ENCODE results near the gene XAB2.

Gene XAB2

DNA sequence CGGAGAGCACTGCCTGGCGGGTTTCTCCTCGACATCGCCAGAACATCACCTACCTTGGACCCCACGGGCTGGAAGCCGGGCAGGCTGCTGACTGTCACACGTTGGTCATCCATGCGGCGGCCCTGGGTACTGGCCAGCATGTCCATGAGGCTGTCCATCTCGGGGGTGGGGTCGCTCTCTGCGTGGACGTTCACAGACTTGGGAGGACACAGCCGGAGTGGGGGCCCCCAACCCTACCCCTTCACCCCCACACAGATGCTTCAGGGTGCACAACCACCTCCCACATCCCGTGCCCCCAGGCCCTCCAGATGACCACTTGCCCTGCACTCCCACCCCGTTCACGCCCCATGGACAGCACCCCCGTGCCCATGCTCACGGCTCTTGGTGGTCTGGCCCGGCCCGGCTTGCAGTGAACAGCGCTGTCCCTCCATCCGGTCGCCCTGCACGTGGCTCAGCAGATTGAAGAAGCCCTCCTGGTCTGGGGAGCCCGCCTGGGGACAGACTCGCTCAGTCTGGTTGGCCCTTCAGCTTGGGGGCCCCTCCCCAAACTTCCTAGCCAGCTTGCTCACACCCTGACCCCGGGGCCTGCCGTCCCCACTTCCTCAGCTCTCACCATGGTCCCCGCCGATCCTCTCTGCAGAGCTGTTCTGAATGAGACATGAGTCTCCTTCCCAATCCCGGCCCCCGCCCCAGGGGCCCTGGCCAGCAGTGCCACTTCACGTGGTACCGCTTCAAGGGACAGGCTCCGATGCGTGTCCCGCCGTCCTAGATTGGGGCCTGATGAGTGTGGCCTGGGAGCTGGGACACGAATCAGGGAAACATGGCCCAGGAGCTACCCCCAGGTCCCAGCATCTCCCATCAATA, 3.2 kb upstream of the XAB2 start:
- no peak for DNase-seq (ENCODE audit: low read depth)

DNA sequence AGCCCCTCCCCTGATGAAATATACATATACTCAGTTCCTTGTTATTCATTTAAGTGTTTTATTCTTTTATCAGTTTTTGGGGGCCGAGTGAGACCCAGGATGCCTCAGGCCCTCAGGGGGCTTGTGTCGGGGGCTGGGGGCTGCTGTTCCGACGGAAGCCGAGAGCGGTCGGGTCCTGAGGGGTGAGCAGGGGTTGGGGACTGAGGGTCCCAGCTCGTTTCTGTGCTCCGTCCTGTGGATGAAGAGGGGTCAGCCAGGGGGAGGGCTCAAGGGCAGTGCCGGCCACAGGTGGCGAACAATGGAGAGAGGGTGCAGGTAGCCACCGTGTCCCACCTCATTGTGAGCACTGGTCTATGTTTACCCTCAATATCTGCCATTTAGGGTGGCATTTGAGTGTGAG, 2.2 kb upstream of the XAB2 start:
- no peak for DNase-seq (ENCODE audit: low read depth)

DNA sequence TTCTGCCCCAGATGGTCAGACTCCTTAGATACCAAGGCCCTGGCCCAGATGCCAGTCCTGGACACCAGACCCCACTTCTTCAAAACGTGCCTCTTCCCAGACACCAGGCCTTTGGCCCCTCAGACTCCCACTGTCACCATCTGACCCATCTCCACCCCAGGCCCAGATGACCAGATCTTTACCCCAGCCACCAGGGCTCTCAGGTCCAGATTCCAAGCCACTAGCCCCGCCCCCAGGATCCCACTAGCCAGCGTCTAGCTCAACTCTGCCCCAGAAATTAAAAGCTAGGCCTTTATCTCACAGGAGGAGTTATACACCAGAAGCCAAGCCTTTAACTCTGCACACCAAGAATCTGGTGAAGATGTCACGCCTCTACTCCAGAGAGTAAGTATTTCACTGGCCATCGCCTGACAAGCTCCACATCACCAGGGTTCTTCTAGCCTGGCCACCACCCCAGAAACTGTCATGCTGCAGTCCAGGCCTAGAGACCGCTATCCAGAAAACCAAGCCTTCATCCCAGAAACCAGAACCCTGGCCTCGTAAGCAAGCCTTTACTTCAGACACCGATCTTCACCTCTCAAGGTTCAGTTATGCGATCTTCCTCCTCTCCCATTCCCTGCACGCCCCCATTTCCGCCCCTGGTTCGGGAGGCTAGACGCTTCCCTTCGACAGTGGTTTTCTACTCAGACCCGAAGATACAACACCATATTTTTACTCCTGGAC, 595 bp downstream of the XAB2 start:
- DNase-seq (ENCODE audit: low read depth), result no peak

- DNase-seq (ENCODE audit: low read depth), result no peak
Observed at GRCh38 chr19:7627166-7627565, 2.2 kb downstream of the XAB2 start.

DNA sequence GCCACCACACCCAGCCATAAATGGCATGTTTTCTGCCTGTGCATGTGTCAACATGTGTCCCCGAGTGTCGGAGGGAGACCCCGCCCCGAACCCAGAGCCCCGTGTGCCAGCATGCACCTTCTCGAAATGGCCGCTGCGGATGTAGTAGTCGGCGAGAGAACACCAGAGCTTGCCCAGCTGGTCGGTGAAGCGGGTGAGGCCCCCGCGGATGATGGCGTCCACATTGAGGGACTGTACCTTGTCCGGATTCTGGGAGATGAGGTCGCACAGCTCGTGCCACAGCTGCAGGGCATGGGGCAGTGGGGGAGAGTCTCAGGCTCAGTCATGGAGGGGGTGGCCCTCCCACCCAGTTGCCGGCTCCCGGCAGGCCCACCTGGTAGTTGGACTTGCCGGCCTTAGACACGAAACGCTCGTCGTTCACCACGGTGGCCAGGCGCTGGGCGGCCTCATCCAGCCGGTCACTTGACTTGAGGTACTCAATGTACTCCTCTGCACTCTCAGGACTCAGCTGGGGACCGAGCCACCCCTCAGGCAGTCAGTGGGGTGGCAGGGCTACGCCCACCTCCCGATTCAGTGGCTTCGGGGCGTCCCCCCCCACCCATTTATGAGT, 3.5 kb downstream of the XAB2 start:
- no peak for DNase-seq (ENCODE audit: low read depth)

DNA sequence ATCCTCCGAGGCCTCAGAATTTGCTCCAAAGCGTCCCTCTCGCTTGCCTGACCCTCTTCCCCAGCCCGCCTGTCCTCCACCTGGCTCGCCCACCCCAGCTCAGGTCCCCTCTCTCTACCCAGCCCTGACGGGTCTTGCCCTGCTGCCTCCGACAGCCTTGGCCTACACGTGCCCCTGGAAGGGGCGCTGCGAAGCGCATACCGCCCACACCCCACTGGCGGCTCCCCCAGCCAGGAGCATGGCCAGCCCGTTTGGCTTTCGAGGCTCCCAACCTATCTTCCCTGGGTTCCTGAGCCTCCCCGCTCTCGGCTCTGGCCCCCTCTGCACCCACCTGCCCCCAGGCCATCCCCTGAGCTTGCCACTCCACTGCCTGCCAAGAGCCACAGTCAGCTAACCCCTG, 4.5 kb downstream of the XAB2 start:
- DNase-seq (ENCODE audit: low read depth), result no peak

GRCh38 chr19:7623725-7624603, 5.4 kb downstream of the XAB2 start:
- DNase-seq (ENCODE audit: low read depth), result no peak

GRCh38 chr19:7622933-7623685, 6.2 kb downstream of the XAB2 start:
- DNase-seq (ENCODE audit: low read depth), result no peak

GRCh38 chr19:7620442-7621412, 8.6 kb downstream of the XAB2 start:
- no peak for DNase-seq (ENCODE audit: low read depth)

DNA sequence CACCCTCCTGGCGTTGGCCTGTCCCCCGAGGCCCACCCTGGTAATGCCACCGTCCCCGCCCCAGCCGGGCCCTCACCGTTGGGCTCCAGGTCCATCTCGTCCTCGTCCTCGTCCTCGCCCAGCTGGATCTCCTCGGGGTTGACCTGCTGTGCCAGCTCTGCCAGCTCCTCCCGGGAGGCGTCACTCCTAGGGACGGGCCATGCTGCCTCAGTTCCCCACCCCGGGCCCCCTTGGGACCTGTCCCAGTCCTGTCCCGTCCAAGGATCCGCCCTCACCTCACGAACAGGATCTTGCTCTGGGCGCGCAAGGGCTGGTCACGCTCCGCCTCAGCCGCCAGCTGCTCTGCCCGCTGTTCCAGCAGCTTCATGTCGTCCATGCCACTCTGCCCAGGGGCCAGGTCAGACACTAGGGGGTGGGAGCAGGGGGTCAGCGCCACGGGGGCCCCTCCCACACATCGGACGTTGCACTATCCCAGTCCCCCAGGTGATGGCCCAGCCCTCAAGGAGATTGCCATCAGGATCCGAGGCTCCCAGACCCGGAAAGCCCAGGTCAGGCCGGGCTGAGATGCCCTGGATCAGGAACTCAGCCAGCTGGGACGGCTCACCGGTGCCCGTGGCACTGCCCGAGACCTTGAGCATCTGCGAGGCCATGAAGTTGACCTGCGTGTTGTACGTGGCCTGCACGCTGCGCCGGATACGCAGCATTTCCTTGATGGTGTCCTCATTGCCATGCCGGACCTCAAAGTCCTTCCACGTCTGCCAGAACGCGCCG, 9.5 kb downstream of the XAB2 start:
- DNase-seq (ENCODE audit: low read depth), result no peak

- no peak for DNase-seq (ENCODE audit: low read depth)
Observed at GRCh38 chr19:7618771-7619510, 10.4 kb downstream of the XAB2 start.

DNA sequence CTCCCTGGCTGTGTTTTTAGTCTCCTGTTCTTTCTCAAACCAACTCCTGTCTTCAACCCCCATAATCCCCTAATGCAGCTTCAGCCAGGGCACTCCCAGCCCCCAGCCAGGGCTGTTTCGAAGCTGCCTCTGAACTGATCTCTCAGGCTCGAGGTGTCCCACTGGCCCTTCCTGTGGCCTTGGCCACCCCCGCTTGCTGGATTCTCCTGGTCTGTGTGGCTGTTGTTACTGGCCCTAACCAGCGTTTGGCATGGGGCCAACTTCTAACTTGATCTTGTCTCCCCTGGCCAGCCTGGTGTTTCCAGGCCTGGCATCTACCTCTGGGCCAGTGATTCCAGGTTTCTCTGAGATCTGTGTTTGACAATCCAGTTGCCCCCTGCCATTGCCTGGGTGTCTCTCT, 11.0 kb downstream of the XAB2 start:
- DNase-seq (ENCODE audit: low read depth), result no peak

GRCh38 chr19:7617735-7618134, 11.6 kb downstream of the XAB2 start:
- DNase-seq (ENCODE audit: low read depth), result no peak

GRCh38 chr19:7617172-7617571, 12.2 kb downstream of the XAB2 start:
- no peak for DNase-seq (ENCODE audit: low read depth)

DNA sequence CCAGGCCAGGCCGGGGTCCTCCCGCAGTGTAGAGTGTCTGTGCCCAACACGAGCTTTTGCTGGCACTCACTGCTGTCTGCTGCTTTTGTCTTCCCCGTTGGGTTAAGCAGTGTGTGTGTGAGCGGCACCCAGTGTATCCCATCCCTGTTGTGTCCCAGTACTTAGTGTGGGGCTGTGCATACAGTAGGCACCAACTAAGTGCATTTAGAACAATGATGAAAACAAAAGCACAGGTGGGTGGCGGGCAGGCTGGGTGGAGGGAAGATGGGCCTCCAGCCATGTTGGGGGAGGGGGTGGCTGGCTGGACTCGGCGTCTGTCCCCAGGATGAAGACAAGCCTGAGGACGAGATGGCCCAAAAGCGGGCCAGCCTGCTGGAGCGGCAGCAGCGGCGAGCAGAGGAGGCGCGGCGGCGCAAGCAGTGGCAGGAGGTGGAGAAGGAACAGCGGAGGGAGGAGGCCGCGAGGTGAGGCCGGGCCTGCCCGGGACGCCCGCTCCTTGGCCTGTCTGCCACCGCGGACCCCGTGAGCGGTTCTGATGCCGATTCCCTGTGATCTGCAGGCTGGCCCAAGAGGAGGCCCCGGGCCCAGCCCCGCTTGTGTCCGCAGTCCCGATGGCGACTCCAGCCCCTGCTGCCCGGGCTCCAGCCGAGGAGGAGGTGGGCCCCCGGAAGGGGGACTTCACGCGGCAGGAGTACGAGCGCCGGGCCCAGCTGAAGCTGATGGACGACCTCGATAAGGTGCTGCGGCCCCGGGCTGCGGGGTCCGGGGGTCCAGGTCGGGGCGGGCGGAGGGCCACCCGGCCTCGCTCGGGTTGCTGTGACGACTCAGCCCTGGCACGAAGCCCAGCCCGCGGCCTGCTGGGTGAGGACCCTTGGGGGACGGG, 14.2 kb downstream of the XAB2 start:
- DNase-seq (ENCODE audit: low read depth), result no peak

DNA sequence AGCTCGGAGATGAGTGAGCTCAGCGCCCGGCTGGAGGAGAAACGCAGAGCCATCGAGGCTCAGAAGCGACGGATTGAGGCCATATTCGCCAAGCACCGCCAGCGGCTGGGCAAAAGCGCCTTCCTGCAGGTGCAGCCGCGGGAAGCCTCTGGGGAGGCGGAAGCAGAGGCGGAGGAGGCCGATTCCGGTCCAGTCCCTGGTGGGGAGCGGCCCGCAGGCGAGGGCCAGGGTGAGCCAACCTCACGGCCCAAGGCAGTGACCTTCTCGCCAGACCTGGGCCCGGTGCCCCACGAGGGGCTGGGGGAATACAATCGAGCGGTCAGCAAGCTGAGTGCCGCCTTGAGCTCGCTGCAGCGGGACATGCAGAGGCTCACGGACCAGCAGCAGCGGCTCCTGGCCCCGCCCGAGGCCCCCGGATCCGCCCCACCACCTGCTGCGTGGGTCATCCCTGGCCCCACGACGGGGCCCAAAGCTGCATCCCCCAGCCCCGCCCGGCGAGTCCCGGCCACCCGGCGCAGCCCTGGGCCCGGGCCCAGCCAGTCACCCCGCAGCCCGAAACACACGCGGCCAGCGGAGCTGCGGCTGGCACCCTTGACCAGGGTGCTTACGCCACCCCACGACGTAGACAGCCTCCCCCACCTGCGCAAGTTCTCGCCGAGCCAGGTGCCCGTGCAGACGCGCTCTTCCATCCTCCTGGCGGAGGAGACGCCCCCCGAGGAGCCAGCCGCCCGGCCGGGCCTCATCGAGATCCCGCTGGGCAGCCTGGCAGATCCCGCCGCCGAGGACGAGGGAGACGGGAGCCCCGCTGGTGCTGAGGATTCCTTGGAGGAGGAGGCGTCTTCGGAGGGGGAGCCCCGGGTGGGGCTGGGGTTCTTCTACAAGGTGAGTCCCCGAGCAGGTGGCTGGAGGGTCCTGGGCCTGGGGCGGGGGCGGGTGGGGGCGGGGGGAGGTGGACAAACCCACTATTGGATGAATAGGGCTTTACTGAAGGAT, 16.8 kb downstream of the XAB2 start:
- DNase-seq (ENCODE audit: low read depth), result no peak

Measured in T follicular helper cell (primary cell).